Measurements from ENCODE around the gene ATP5PB.

ATP5PB gene

GRCh38 chr1:111509997-111510375, 60.7 kb downstream of the ATP5PB start:
- DNase-seq = no peak

- DNase-seq = no peak
These were observed 62.1 kb downstream of the ATP5PB start for GRCh38 chr1:111511370-111511769.
